ENCODE results near the gene CASKIN1. TPM values are rescaled to one million over a fixed set of nuclear protein-coding genes. Genes with fewer than 3 reads are reported as not detected.

Gene CASKIN1
- polyA plus RNA-seq, 3 donors: not detected

DNA sequence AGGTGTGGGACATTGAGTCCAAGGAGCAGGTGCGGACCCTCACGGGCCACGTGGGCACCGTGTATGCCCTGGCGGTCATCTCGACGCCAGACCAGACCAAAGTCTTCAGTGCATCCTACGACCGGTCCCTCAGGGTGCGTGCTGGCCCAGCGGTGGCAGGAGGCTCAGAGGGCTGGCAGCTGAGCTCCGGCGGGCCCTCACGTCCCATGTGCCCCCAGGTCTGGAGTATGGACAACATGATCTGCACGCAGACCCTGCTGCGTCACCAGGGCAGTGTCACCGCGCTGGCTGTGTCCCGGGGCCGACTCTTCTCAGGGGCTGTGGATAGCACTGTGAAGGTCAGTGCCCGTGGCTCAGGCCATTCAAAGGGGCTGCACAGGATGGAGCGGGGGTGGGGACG lies 20.4 kb downstream of the CASKIN1 start:
- no peak overlapping the region for H3K27ac Mint-ChIP-seq
- intact Hi-C loops (cut with micrococcal nuclease): no loop called here
- Histone ChIP-seq H3K4me2 (replicated peaks; ENCODE audit: extremely low read depth, low read length, poor library complexity, severe bottlenecking) (no peak overlapping the region), H3K36me3 (replicated peaks in 1 of 2; ENCODE audit: control insufficient read depth in 1 of 2, insufficient read depth in 2 of 2, low read length in 2 of 2) (peaks cover 49 to 64% of the 10 kb centered on the region in 2 donors), H3K27me3 (ENCODE audit: control insufficient read depth in 2 of 2, insufficient read depth in 2 of 2, low read length in 2 of 2) (peaks cover 0 to 3% of the 10 kb centered on the region in 2 donors), H3K9ac (ENCODE audit: insufficient read depth, low read length, poor library complexity, severe bottlenecking) (no peak overlapping the region), H3K4me3 (replicated peaks in 1 of 3; ENCODE audit: low read depth in 2 of 3, low read length in 3 of 3) (no peak overlapping the region), H3K9me3 (replicated peaks in 1 of 2; ENCODE audit: control insufficient read depth in 1 of 2, insufficient read depth in 1 of 2, low read length in 2 of 2) (no peaks in the 10 kb centered on the region), H3K79me2 (ENCODE audit: insufficient read depth, low read length) (no peaks in the 10 kb centered on the region), H3K4me1 (ENCODE audit: control insufficient read depth in 1 of 2, insufficient read depth in 2 of 2, low read length in 2 of 2) (no peaks in the 10 kb centered on the region), H4K20me1 (ENCODE audit: insufficient read depth, low read length) (no peaks in the 10 kb centered on the region), H3K27ac (ENCODE audit: low read depth in 1 of 2, low read length in 2 of 2) (no peak overlapping the region), H2AFZ (ENCODE audit: insufficient read depth, low read depth, low read length, poor library complexity, severe bottlenecking) (no peak overlapping the region)
- H3K9me3 Mint-ChIP-seq: peaks cover 0 to 2% (median 0%) of the 10 kb centered on the region in 7 donors
- TF ChIP-seq CTCF (IDR thresholded peaks at IDR 0.05): no peak
- DNase-seq: no peak
- H3K4me3 Mint-ChIP-seq: no peak overlapping the region
- H3K27me3 Mint-ChIP-seq (ENCODE audit: low read depth in 3 of 3): peaks cover 0 to 3% (median 2%) of the 10 kb centered on the region in 3 donors
- over 99% methylated on average over 22 of the region's 23 CpGs for WGBS (ENCODE audit: insufficient coverage)
- peaks cover 38 to 56% of the 10 kb centered on the region in 2 donors for H3K36me3 Mint-ChIP-seq
- no peaks in the 10 kb centered on the region for H3K4me1 Mint-ChIP-seq

DNA sequence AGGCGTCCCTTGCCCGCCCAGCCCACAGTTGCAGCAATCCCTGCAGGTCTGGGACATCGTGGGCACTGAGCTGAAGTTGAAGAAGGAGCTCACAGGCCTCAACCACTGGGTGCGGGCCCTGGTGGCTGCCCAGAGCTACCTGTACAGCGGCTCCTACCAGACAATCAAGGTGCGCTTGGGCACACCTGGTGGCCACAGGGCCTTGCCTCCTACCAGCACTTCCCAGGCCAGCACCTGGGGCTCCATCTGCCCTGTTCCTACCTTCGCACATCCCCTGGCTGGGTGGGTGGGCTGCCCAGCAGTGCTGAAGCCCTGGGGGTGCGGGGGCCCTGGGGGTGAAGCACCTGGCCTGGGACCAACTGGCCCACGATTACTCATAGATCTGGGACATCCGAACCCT lies 21.0 kb downstream of the CASKIN1 start:
- H3K4me1 Mint-ChIP-seq: no peaks in the 10 kb centered on the region
- Histone ChIP-seq H3K9me3 (replicated peaks in 1 of 2; ENCODE audit: control insufficient read depth in 1 of 2, insufficient read depth in 1 of 2, low read length in 2 of 2) (no peaks in the 10 kb centered on the region), H3K79me2 (ENCODE audit: insufficient read depth, low read length) (no peaks in the 10 kb centered on the region), H3K4me3 (replicated peaks in 1 of 3; ENCODE audit: low read depth in 2 of 3, low read length in 3 of 3) (no peak overlapping the region), H3K27ac (ENCODE audit: low read depth in 1 of 2, low read length in 2 of 2) (no peak overlapping the region), H3K4me2 (replicated peaks; ENCODE audit: extremely low read depth, low read length, poor library complexity, severe bottlenecking) (no peak overlapping the region), H4K20me1 (ENCODE audit: insufficient read depth, low read length) (no peaks in the 10 kb centered on the region), H3K9ac (ENCODE audit: insufficient read depth, low read length, poor library complexity, severe bottlenecking) (no peak overlapping the region), H3K36me3 (replicated peaks in 1 of 2; ENCODE audit: control insufficient read depth in 1 of 2, insufficient read depth in 2 of 2, low read length in 2 of 2) (peaks cover 55 to 70% of the 10 kb centered on the region in 2 donors), H3K27me3 (ENCODE audit: control insufficient read depth in 2 of 2, insufficient read depth in 2 of 2, low read length in 2 of 2) (peaks cover 0 to 3% of the 10 kb centered on the region in 2 donors), H3K4me1 (ENCODE audit: control insufficient read depth in 1 of 2, insufficient read depth in 2 of 2, low read length in 2 of 2) (no peaks in the 10 kb centered on the region), H2AFZ (ENCODE audit: insufficient read depth, low read depth, low read length, poor library complexity, severe bottlenecking) (no peak overlapping the region)
- WGBS (ENCODE audit: insufficient coverage): 95% methylated on average over 10 of the region's 10 CpGs
- TF ChIP-seq CTCF (IDR thresholded peaks at IDR 0.05): no peak
- H3K4me3 Mint-ChIP-seq: no peak overlapping the region
- peaks cover 0 to 3% (median 2%) of the 10 kb centered on the region in 3 donors for H3K27me3 Mint-ChIP-seq (ENCODE audit: low read depth in 3 of 3)
- no peak for DNase-seq
- peaks cover 0 to 2% (median 0%) of the 10 kb centered on the region in 7 donors for H3K9me3 Mint-ChIP-seq
- H3K27ac Mint-ChIP-seq: no peak overlapping the region
- H3K36me3 Mint-ChIP-seq: peaks cover 38 to 58% of the 10 kb centered on the region in 2 donors
- intact Hi-C loops (cut with micrococcal nuclease): no loop called here

Data from CD14-positive monocyte (primary cell).